CD8-positive, alpha-beta memory T cell (primary cell): Measurements from ENCODE around the gene IFT43. TPM values are rescaled to one million over a fixed set of nuclear protein-coding genes. Genes with fewer than 3 reads are reported as not detected.

Experiments used
- CTCF ChIA-PET: fragments of 350-600 bp; sonication (Branson Sonifier 250); formaldehyde crosslinking; loops from one replicate; lab custom pipeline; 2021; ENCODE audit warnings: antibody characterized with exemption; lab: Charles Lee
- POLR2A ChIA-PET: fragments of 350-600 bp; sonication (Branson Sonifier 250); formaldehyde crosslinking; loops from one replicate; lab custom pipeline; 2021; ENCODE audit warnings: antibody characterized with exemption; lab: Charles Lee
- DNase-seq, 5 donors: peaks; one replicate each; pipeline versions ENCODE4 v3.0.0 to v3.0.0-alpha.2; 2020 to 2022; ENCODE audit warnings: mixed read lengths in 1 of 5
- H3K27ac ChIP-seq: one replicate; pipeline ENCODE4 v1.7.0; 2013; ENCODE audit warnings: low read depth, mild to moderate bottlenecking, low read length, moderate library complexity
- H3K27me3 ChIP-seq: 2 replicates; pipeline ENCODE4 v1.7.0; 2013; ENCODE audit warnings: low read length, mild to moderate bottlenecking; ENCODE audit not compliant: insufficient read depth, poor library complexity, severe bottlenecking
- H3K36me3 ChIP-seq: 2 replicates; pipeline ENCODE4 v1.7.0; 2013; ENCODE audit warnings: mild to moderate bottlenecking, low read length, moderate library complexity; ENCODE audit not compliant: insufficient read depth
- H3K4me1 ChIP-seq: 2 replicates; pipeline ENCODE4 v1.7.0; 2013; ENCODE audit warnings: mild to moderate bottlenecking, low read length, moderate library complexity; ENCODE audit not compliant: insufficient read depth
- H3K4me3 ChIP-seq: 2 replicates; pipeline ENCODE4 v1.7.0; 2013; ENCODE audit warnings: mild to moderate bottlenecking, low read length
- H3K9me3 ChIP-seq: 2 replicates; pipeline ENCODE4 v1.7.0; 2013; ENCODE audit warnings: mild to moderate bottlenecking, low read length
- H3K27ac Mint-ChIP-seq, 8 donors: one replicate each; pipeline ENCODE4 v1.8.0; 2020 to 2021; ENCODE audit warnings: mixed read lengths in 8 of 8, mild to moderate bottlenecking in 6 of 8, inconsistent platforms in 3 of 8, moderate library complexity in 3 of 8
- H3K27me3 Mint-ChIP-seq, 2 donors: one replicate each; pipeline ENCODE4 v1.8.0; 2020 to 2021; ENCODE audit warnings: mixed read lengths in 2 of 2, mild to moderate bottlenecking in 1 of 2, moderate library complexity in 1 of 2
- H3K36me3 Mint-ChIP-seq, 3 donors: one replicate each; pipeline ENCODE4 v1.8.0; 2020 to 2021; ENCODE audit warnings: mixed read lengths in 3 of 3, inconsistent platforms in 1 of 3, mild to moderate bottlenecking in 1 of 3
- H3K4me1 Mint-ChIP-seq, 3 donors: one replicate each; pipeline ENCODE4 v1.8.0; 2020 to 2021; ENCODE audit warnings: mixed read lengths in 3 of 3, inconsistent platforms in 1 of 3, mild to moderate bottlenecking in 1 of 3
- H3K4me3 Mint-ChIP-seq, 7 donors: one replicate each; pipeline ENCODE4 v1.8.0; 2020 to 2021; ENCODE audit warnings: mixed read lengths in 7 of 7, mild to moderate bottlenecking in 6 of 7, moderate library complexity in 4 of 7, inconsistent platforms in 2 of 7
- H3K9me3 Mint-ChIP-seq, 5 donors: one replicate each; pipeline ENCODE4 v1.8.0; 2020 to 2022; ENCODE audit warnings: mixed read lengths in 5 of 5, mild to moderate bottlenecking in 3 of 5, moderate library complexity in 2 of 5, inconsistent platforms in 1 of 5
- polyA plus RNA-seq: library from polyadenylated mRNA; unstranded; fragments of 300-500 nt; fragmentation: Illumina TruSeq; gene quantifications from one replicate; pipeline ENCODE4 v1.2.3, GENCODE V29; 2021
- total RNA-seq, 2 experiments: library from RNA; stranded (reverse); gene quantifications; one replicate each; pipeline ENCODE4 v1.2.3, GENCODE V29; 2021

Gene IFT43
- total and polyA plus RNA-seq, 3 experiments from 2014 or later: 12.6 to 14.4 (median 14.2) TPM

- H3K36me3 Mint-ChIP-seq: peaks cover 47 to 83% (median 72%) of the 10 kb centered on the region in 3 donors
- ChIA-PET CTCF (interaction anchor here (1.3 kb wide), 1 partner anchor 35 kb away, joined by 3 read pairs; no protein-coding TSS in a partner anchor), POLR2A (no interaction called here)
- Histone ChIP-seq H3K27ac (no peak overlapping the region), H3K4me3 (no peak overlapping the region), H3K27me3 (no peaks in the 10 kb centered on the region), H3K36me3 (peaks cover 6% of the 10 kb centered on the region), H3K9me3 (no peaks in the 10 kb centered on the region), H3K4me1 (no peaks in the 10 kb centered on the region)
- H3K4me3 Mint-ChIP-seq: no peak overlapping the region
- no peaks in the 10 kb centered on the region for H3K4me1 Mint-ChIP-seq
- DNase-seq: no peak
- H3K27me3 Mint-ChIP-seq: no peaks in the 10 kb centered on the region
- peaks cover 11 to 28% (median 22%) of the 10 kb centered on the region in 5 donors for H3K9me3 Mint-ChIP-seq
- H3K27ac Mint-ChIP-seq: no peak overlapping the region
These were observed 30.1 kb downstream of the IFT43 start for GRCh38 chr14:76015668-76016067.

GRCh38 chr14:76019676-76020075 lies 34.1 kb downstream of the IFT43 start:
- H3K27me3 ChIP-seq: no peaks in the 10 kb centered on the region
- H3K27ac ChIP-seq: no peak overlapping the region
- H3K4me3 Mint-ChIP-seq: no peak overlapping the region
- peaks cover 49 to 84% (median 75%) of the 10 kb centered on the region in 3 donors for H3K36me3 Mint-ChIP-seq
- CTCF ChIA-PET: interaction anchor here (1.2 kb wide), 1 partner anchor 12 kb away, joined by 3 read pairs; no protein-coding TSS in a partner anchor
- no peaks in the 10 kb centered on the region for H3K4me1 ChIP-seq
- H3K27ac Mint-ChIP-seq: no peak overlapping the region
- no peaks in the 10 kb centered on the region for H3K27me3 Mint-ChIP-seq
- peaks cover 11 to 28% (median 22%) of the 10 kb centered on the region in 5 donors for H3K9me3 Mint-ChIP-seq
- POLR2A ChIA-PET: no interaction called here
- no peak overlapping the region for H3K4me3 ChIP-seq
- no peak for DNase-seq
- peaks cover 3% of the 10 kb centered on the region for H3K36me3 ChIP-seq
- no peaks in the 10 kb centered on the region for H3K9me3 ChIP-seq
- no peaks in the 10 kb centered on the region for H3K4me1 Mint-ChIP-seq

DNA sequence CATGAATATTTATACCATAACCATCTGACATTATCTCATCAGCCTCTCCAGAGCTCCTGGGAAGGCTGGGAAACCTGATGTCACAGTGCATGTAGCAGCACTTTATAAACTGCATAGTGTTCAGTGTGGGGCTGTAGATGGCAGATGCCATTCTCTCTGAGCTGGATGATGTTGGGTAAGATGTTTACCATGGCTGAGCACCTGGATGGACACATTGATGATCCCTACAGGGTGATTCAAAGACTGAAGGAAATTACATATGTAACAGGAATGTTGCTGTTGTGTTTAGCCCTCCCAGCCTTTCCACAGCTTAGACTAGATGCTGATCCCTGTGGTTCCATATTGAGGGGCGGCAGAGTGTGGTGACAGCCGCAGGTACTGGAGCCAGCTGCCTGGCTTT lies 37.4 kb downstream of the IFT43 start:
- no peak overlapping the region for H3K4me3 ChIP-seq
- H3K4me1 Mint-ChIP-seq: no peaks in the 10 kb centered on the region
- no peak overlapping the region for H3K27ac Mint-ChIP-seq
- H3K4me1 ChIP-seq: no peaks in the 10 kb centered on the region
- no peak overlapping the region for H3K4me3 Mint-ChIP-seq
- CTCF ChIA-PET: interaction anchor here (1.1 kb wide), 1 partner anchor 41 kb away, joined by 3 read pairs; the partner anchor contains the start of gene TGFB3
- peaks cover 11 to 22% (median 20%) of the 10 kb centered on the region in 5 donors for H3K9me3 Mint-ChIP-seq
- peaks cover 38 to 58% (median 57%) of the 10 kb centered on the region in 3 donors for H3K36me3 Mint-ChIP-seq
- peaks cover 3% of the 10 kb centered on the region for H3K36me3 ChIP-seq
- POLR2A ChIA-PET: no interaction called here
- no peaks in the 10 kb centered on the region for H3K27me3 Mint-ChIP-seq
- DNase-seq: no peak
- no peaks in the 10 kb centered on the region for H3K27me3 ChIP-seq
- no peak overlapping the region for H3K27ac ChIP-seq
- no peaks in the 10 kb centered on the region for H3K9me3 ChIP-seq

- POLR2A ChIA-PET: no interaction called here
- DNase-seq: no peak
- Mint-ChIP-seq H3K27me3 (no peaks in the 10 kb centered on the region), H3K4me1 (no peaks in the 10 kb centered on the region), H3K9me3 (peaks cover 8 to 17% (median 16%) of the 10 kb centered on the region in 5 donors), H3K27ac (no peak overlapping the region), H3K4me3 (no peak overlapping the region), H3K36me3 (peaks cover 37 to 54% (median 53%) of the 10 kb centered on the region in 3 donors)
- H3K4me3 ChIP-seq: no peak overlapping the region
- no peaks in the 10 kb centered on the region for H3K9me3 ChIP-seq
- CTCF ChIA-PET: interaction anchor here (1.1 kb wide), 1 partner anchor 41 kb away, joined by 3 read pairs; the partner anchor contains the start of gene TGFB3
- H3K27me3 ChIP-seq: no peaks in the 10 kb centered on the region
- H3K36me3 ChIP-seq: peaks cover 3% of the 10 kb centered on the region
- no peaks in the 10 kb centered on the region for H3K4me1 ChIP-seq
- H3K27ac ChIP-seq: no peak overlapping the region
These were observed 38.2 kb downstream of the IFT43 start for GRCh38 chr14:76023757-76024156.

GRCh38 chr14:76024211-76024907 lies 38.8 kb downstream of the IFT43 start:
- no peaks in the 10 kb centered on the region for H3K4me1 ChIP-seq
- H3K27ac ChIP-seq: no peak overlapping the region
- no peaks in the 10 kb centered on the region for H3K4me1 Mint-ChIP-seq
- peaks cover 5 to 12% (median 11%) of the 10 kb centered on the region in 5 donors for H3K9me3 Mint-ChIP-seq
- no peak for DNase-seq
- H3K36me3 Mint-ChIP-seq: peaks cover 33 to 52% (median 49%) of the 10 kb centered on the region in 3 donors
- H3K9me3 ChIP-seq: no peaks in the 10 kb centered on the region
- H3K27me3 Mint-ChIP-seq: no peaks in the 10 kb centered on the region
- H3K4me3 Mint-ChIP-seq: no peak overlapping the region
- no peaks in the 10 kb centered on the region for H3K27me3 ChIP-seq
- ChIA-PET POLR2A (no interaction called here), CTCF (no interaction called here)
- no peak overlapping the region for H3K4me3 ChIP-seq
- no peak overlapping the region for H3K27ac Mint-ChIP-seq
- H3K36me3 ChIP-seq: peaks cover 3% of the 10 kb centered on the region

DNA sequence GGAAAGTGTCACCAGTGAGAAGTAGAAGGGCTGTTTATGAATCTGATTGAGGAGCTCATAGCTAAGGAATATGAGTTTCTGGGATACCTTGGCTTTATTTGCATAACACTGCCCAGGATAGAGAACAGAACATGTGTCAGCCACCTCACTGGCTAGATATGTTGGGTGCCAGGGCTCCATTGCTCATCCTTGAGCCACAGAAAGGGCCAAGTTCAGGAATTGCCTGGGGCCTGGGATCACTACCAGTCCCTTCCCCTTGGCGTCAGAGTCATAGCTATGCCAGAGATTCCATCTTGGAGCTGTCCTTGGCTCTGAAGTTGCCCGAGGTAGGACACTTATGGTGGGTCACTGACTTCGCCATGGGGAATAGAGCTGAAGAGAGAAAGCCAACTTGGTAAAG lies 49.0 kb downstream of the IFT43 start:
- CTCF ChIA-PET: no interaction called here
- H3K27ac Mint-ChIP-seq: no peak overlapping the region

GRCh38 chr14:76040704-76041103 lies 55.1 kb downstream of the IFT43 start:
- H3K27me3 Mint-ChIP-seq: no peaks in the 10 kb centered on the region
- no peaks in the 10 kb centered on the region for H3K9me3 ChIP-seq
- H3K4me1 Mint-ChIP-seq: no peaks in the 10 kb centered on the region
- H3K9me3 Mint-ChIP-seq: no peaks in the 10 kb centered on the region
- H3K27me3 ChIP-seq: no peaks in the 10 kb centered on the region
- H3K27ac ChIP-seq: no peak overlapping the region
- DNase-seq: no peak
- H3K4me3 Mint-ChIP-seq: no peak overlapping the region
- H3K36me3 Mint-ChIP-seq: peaks cover 0 to 5% (median 3%) of the 10 kb centered on the region in 3 donors
- no peaks in the 10 kb centered on the region for H3K4me1 ChIP-seq
- ChIA-PET POLR2A (no interaction called here), CTCF (interaction anchor here (2.0 kb wide), 1 partner anchor 10 kb away, joined by 6 read pairs; no protein-coding TSS in a partner anchor)
- no peak overlapping the region for H3K27ac Mint-ChIP-seq
- H3K36me3 ChIP-seq: no peaks in the 10 kb centered on the region
- no peak overlapping the region for H3K4me3 ChIP-seq

More for the DNA sequence above, 49.0 kb downstream of the IFT43 start:
- Histone ChIP-seq H3K4me1 (no peaks in the 10 kb centered on the region), H3K4me3 (no peak overlapping the region), H3K9me3 (no peaks in the 10 kb centered on the region), H3K27me3 (no peaks in the 10 kb centered on the region), H3K36me3 (no peaks in the 10 kb centered on the region), H3K27ac (no peak overlapping the region)
- H3K27me3 Mint-ChIP-seq: no peaks in the 10 kb centered on the region
- H3K36me3 Mint-ChIP-seq: peaks cover 3 to 4% (median 4%) of the 10 kb centered on the region in 3 donors
- H3K9me3 Mint-ChIP-seq: no peaks in the 10 kb centered on the region
- POLR2A ChIA-PET: no interaction called here
- H3K4me1 Mint-ChIP-seq: no peaks in the 10 kb centered on the region
- H3K4me3 Mint-ChIP-seq: no peak overlapping the region
- no peak for DNase-seq

DNA sequence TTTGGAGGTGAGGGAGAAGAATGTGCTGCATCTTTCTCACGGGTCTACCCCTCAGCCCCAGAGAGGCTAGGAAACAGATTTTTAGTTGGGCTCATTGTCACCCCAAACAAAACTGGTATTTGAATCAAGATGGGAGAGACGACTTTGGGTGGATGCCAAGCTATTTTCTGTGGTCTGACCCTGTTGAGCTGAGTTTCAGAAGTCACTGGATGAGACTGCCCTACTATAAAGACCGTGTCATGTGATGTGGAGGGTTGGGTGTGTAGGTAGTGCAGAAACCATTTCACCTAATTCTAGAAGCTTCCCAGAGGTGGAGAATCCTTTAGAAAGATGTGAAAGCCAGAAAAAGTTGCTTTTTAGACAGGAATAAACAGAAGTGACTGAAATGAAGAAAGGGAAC lies 60.2 kb downstream of the IFT43 start:
- Histone ChIP-seq H3K9me3 (no peaks in the 10 kb centered on the region), H3K4me1 (no peaks in the 10 kb centered on the region), H3K27ac (no peak overlapping the region), H3K27me3 (no peaks in the 10 kb centered on the region), H3K4me3 (no peak overlapping the region), H3K36me3 (no peaks in the 10 kb centered on the region)
- POLR2A ChIA-PET: no interaction called here
- Mint-ChIP-seq H3K27me3 (no peaks in the 10 kb centered on the region), H3K9me3 (no peaks in the 10 kb centered on the region), H3K27ac (peak overlapping the region in 2 of 8 donors; percentile 13 to 67), H3K4me3 (no peak overlapping the region), H3K36me3 (peaks cover 0 to 1% (median 0%) of the 10 kb centered on the region in 3 donors), H3K4me1 (no peaks in the 10 kb centered on the region)
- CTCF ChIA-PET: no interaction called here
- DNase-seq: no peak
